Measurements from ENCODE around the gene NUP107. TPM values are rescaled to one million over a fixed set of nuclear protein-coding genes. Genes with fewer than 3 reads are reported as not detected.

The NUP107 gene
- total RNA-seq, 1 donor from 2014 or later = 18.7 TPM

GRCh38 chr12:68771223-68771925 lies 84.6 kb downstream of the NUP107 start:
- Histone ChIP-seq H3K27me3 (ENCODE audit: low read depth) (no peaks in the 10 kb centered on the region), H3K4me3 (no peak overlapping the region), H3K9me3 (replicated peaks) (no peaks in the 10 kb centered on the region), H3K36me3 (peaks cover 3% of the 10 kb centered on the region), H3K4me1 (no peaks in the 10 kb centered on the region), H3K27ac (replicated peaks) (no peak overlapping the region)
- TF ChIP-seq CTCF (IDR thresholded peaks at IDR 0.05; ENCODE audit: borderline replicate concordance) = no peak
- DNase-seq = no peak
- intact Hi-C loops (cut with micrococcal nuclease) = no loop called here

GRCh38 chr12:68772714-68773113 lies 85.9 kb downstream of the NUP107 start:
- H3K36me3 ChIP-seq = no peaks in the 10 kb centered on the region
- DNase-seq = no peak
- no peaks in the 10 kb centered on the region for H3K4me1 ChIP-seq
- H3K27me3 ChIP-seq (ENCODE audit: low read depth) = no peaks in the 10 kb centered on the region
- intact Hi-C loops (cut with micrococcal nuclease) = no loop called here
- H3K4me3 ChIP-seq = no peak overlapping the region
- H3K9me3 ChIP-seq (replicated peaks) = no peaks in the 10 kb centered on the region
- no peak for TF ChIP-seq CTCF (IDR thresholded peaks at IDR 0.05; ENCODE audit: borderline replicate concordance)
- H3K27ac ChIP-seq (replicated peaks) = no peak overlapping the region

- Histone ChIP-seq H3K4me1 (no peaks in the 10 kb centered on the region), H3K36me3 (no peaks in the 10 kb centered on the region), H3K4me3 (no peak overlapping the region), H3K9me3 (replicated peaks) (no peaks in the 10 kb centered on the region), H3K27ac (replicated peaks) (no peak overlapping the region), H3K27me3 (ENCODE audit: low read depth) (no peaks in the 10 kb centered on the region)
- TF ChIP-seq CTCF (IDR thresholded peaks at IDR 0.05; ENCODE audit: borderline replicate concordance) = no peak
- intact Hi-C loops (cut with micrococcal nuclease) = no loop called here
- no peak for DNase-seq
Observed at GRCh38 chr12:68773582-68773981, 86.8 kb downstream of the NUP107 start.

GRCh38 chr12:68775121-68775630 lies 88.4 kb downstream of the NUP107 start:
- H3K27me3 ChIP-seq (ENCODE audit: low read depth) = no peaks in the 10 kb centered on the region
- H3K36me3 ChIP-seq = no peaks in the 10 kb centered on the region
- no peak for TF ChIP-seq CTCF (IDR thresholded peaks at IDR 0.05; ENCODE audit: borderline replicate concordance)
- H3K4me1 ChIP-seq = no peaks in the 10 kb centered on the region
- intact Hi-C loops (cut with micrococcal nuclease) = no loop called here
- H3K27ac ChIP-seq (replicated peaks) = no peak overlapping the region
- no peak overlapping the region for H3K4me3 ChIP-seq
- no peaks in the 10 kb centered on the region for H3K9me3 ChIP-seq (replicated peaks)
- DNase-seq = no peak

- intact Hi-C loops (cut with micrococcal nuclease) = no loop called here
- Histone ChIP-seq H3K36me3 (no peaks in the 10 kb centered on the region), H3K9me3 (replicated peaks) (no peaks in the 10 kb centered on the region), H3K4me3 (no peak overlapping the region), H3K27ac (replicated peaks) (no peak overlapping the region), H3K4me1 (no peaks in the 10 kb centered on the region), H3K27me3 (ENCODE audit: low read depth) (no peaks in the 10 kb centered on the region)
- DNase-seq = no peak
- no peak for TF ChIP-seq CTCF (IDR thresholded peaks at IDR 0.05; ENCODE audit: borderline replicate concordance)
Observed at GRCh38 chr12:68776976-68777610, 90.3 kb downstream of the NUP107 start.

Measured in left ventricle myocardium inferior (tissue), 1 donor.